ENCODE measurements around the gene MARCOL. TPM values are rescaled to one million over a fixed set of nuclear protein-coding genes. Genes with fewer than 3 reads are reported as not detected.

The MARCOL gene
- total RNA-seq, 2 experiments from 2014 or later: not detected

DNA sequence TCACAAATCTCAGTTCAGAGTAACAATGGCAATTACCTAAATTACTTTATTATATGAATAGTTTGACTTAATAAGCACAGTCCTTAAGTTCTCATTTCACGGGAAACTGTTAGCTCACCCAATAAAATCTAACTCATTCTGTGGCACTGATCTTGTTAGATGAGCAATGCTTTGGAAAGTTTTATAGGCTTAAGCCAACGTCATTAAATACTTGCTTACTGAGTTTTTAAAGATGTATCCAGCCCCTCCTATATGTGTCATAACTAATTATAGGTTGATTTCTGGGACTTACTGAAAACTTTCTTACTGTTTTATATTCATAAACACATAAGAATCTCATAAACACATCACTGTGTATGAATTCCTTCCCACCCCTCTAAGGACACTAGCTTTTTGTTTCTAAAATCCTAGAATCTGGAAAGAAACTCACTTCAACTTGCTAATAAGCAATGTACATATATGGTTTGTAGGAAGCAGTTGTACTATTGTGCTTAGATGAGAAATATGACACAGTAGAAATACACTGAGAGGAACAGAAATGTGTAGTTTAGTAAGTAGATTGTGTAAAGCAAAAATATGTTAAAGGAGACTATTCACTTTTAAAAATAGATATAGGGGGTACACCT, 14.1 kb upstream of the MARCOL start:
- Histone ChIP-seq H3K4me3 (ENCODE audit: low read length) (no peak overlapping the region), H3K9me3 (ENCODE audit: control insufficient read depth in 1 of 2, insufficient read depth in 1 of 2, low read length in 2 of 2) (no peaks in the 10 kb centered on the region), H3K27me3 (ENCODE audit: control insufficient read depth in 1 of 2, insufficient read depth in 2 of 2, low read length in 2 of 2) (peaks cover 0 to 7% of the 10 kb centered on the region in 2 experiments), H3K27ac (ENCODE audit: low read depth in 1 of 2, low read length in 2 of 2) (no peak overlapping the region), H3K4me1 (ENCODE audit: insufficient read depth, low read length) (no peaks in the 10 kb centered on the region), H3K36me3 (ENCODE audit: insufficient read depth, low read length) (no peaks in the 10 kb centered on the region)
- CTCF ChIA-PET: interaction anchor here (0.6 kb wide), 1 partner anchor 47 kb away, joined by 3 read pairs; no protein-coding TSS in a partner anchor
- H3K36me3 Mint-ChIP-seq (ENCODE audit: low read depth): no peaks in the 10 kb centered on the region
- no peak overlapping the region for H3K4me3 Mint-ChIP-seq
- H3K27me3 Mint-ChIP-seq: peaks cover 21% of the 10 kb centered on the region
- TF ChIP-seq, protein P1, sequence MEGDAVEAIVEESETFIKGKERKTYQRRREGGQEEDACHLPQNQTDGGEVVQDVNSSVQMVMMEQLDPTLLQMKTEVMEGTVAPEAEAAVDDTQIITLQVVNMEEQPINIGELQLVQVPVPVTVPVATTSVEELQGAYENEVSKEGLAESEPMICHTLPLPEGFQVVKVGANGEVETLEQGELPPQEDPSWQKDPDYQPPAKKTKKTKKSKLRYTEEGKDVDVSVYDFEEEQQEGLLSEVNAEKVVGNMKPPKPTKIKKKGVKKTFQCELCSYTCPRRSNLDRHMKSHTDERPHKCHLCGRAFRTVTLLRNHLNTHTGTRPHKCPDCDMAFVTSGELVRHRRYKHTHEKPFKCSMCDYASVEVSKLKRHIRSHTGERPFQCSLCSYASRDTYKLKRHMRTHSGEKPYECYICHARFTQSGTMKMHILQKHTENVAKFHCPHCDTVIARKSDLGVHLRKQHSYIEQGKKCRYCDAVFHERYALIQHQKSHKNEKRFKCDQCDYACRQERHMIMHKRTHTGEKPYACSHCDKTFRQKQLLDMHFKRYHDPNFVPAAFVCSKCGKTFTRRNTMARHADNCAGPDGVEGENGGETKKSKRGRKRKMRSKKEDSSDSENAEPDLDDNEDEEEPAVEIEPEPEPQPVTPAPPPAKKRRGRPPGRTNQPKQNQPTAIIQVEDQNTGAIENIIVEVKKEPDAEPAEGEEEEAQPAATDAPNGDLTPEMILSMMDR (IDR thresholded peaks at IDR 0.05): no peak
- DNase-seq (no peak), ATAC-seq (ENCODE audit: poor library complexity) (no peak)
- POLR2A ChIA-PET: no interaction called here
- H3K9me3 Mint-ChIP-seq: no peaks in the 10 kb centered on the region
- H3K4me1 Mint-ChIP-seq (ENCODE audit: low read depth): no peaks in the 10 kb centered on the region
- H3K27ac Mint-ChIP-seq: no peak overlapping the region
- intact Hi-C loops (cut with DNase I, micrococcal nuclease): no loop called here

DNA sequence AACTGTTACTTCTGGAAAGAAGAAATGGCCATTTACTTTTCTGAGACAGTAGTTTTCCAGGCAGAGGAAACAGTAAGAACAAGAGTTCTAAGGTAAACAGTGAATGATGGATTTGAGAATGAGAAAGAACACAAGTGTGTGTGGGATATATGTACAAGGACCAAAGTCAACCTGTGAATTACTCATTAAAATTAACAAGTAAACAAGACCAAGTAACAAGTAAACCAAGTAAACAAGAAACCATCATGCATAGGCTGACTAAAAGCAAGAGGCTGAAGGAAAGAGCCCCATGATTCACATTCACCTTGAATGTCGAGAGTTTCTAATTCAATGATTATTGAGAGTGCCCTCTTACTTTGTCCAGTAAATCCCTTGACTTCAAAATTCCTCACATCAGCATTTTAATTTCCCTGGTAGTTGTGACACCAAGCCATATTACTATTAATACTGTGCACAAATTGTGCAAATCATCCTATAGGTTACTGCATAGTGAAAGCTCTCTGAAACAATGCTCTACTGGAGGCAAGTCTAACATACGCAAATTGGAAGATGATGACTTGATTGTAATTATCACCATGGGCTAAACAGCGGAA, 9.8 kb upstream of the MARCOL start:
- no peak overlapping the region for H3K4me3 ChIP-seq (ENCODE audit: low read length)
- no peaks in the 10 kb centered on the region for H3K4me1 ChIP-seq (ENCODE audit: insufficient read depth, low read length)
- POLR2A ChIA-PET: no interaction called here
- Mint-ChIP-seq H3K9me3 (no peaks in the 10 kb centered on the region), H3K4me3 (no peak overlapping the region), H3K27ac (no peak overlapping the region), H3K36me3 (ENCODE audit: low read depth) (no peaks in the 10 kb centered on the region), H3K4me1 (ENCODE audit: low read depth) (no peaks in the 10 kb centered on the region), H3K27me3 (peaks cover 17% of the 10 kb centered on the region)
- no peak overlapping the region for H3K27ac ChIP-seq (ENCODE audit: low read depth in 1 of 2, low read length in 2 of 2)
- no peaks in the 10 kb centered on the region for H3K36me3 ChIP-seq (ENCODE audit: insufficient read depth, low read length)
- DNase-seq: no peak
- intact Hi-C loops (cut with DNase I, micrococcal nuclease): no loop called here
- ATAC-seq (ENCODE audit: poor library complexity): no peak
- CTCF ChIA-PET: no interaction called here
- H3K27me3 ChIP-seq (ENCODE audit: control insufficient read depth in 1 of 2, insufficient read depth in 2 of 2, low read length in 2 of 2): peaks cover 0 to 7% of the 10 kb centered on the region in 2 experiments
- H3K9me3 ChIP-seq (ENCODE audit: control insufficient read depth in 1 of 2, insufficient read depth in 1 of 2, low read length in 2 of 2): no peaks in the 10 kb centered on the region
- TF ChIP-seq, protein P1 (IDR thresholded peaks at IDR 0.05): no peak

DNA sequence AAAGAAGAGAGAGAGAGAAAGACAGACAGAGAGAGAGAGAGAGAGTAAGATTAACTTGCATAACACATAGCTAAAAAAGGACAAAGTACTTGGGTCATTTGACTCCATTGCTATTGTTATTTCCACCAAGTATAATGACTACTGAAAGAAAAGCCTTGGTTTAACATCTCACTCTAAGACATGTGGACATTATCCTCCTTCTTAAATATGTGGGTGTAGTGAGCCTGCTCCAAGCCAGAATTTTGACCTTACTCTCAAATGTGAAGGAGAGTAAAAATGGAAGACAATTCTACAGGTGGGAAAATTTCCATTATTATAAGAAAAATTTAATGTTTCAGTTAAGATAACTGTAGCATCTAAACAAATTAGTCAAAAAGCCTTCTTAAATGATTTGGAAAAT, 8.5 kb upstream of the MARCOL start:
- Mint-ChIP-seq H3K27me3 (peaks cover 17% of the 10 kb centered on the region), H3K4me1 (ENCODE audit: low read depth) (no peaks in the 10 kb centered on the region), H3K36me3 (ENCODE audit: low read depth) (no peaks in the 10 kb centered on the region), H3K9me3 (no peaks in the 10 kb centered on the region), H3K4me3 (no peak overlapping the region), H3K27ac (no peak overlapping the region)
- TF ChIP-seq, protein P1 (IDR thresholded peaks at IDR 0.05): no peak
- DNase-seq (no peak), ATAC-seq (ENCODE audit: poor library complexity) (no peak)
- no peaks in the 10 kb centered on the region for H3K9me3 ChIP-seq (ENCODE audit: control insufficient read depth in 1 of 2, insufficient read depth in 1 of 2, low read length in 2 of 2)
- H3K27ac ChIP-seq (ENCODE audit: low read depth in 1 of 2, low read length in 2 of 2): no peak overlapping the region
- intact Hi-C loops (cut with DNase I, micrococcal nuclease): no loop called here
- ChIA-PET POLR2A (no interaction called here), CTCF (interaction anchor here (0.7 kb wide), 1 partner anchor 16 kb away, joined by 3 read pairs; no protein-coding TSS in a partner anchor)
- H3K4me3 ChIP-seq (ENCODE audit: low read length): no peak overlapping the region
- H3K36me3 ChIP-seq (ENCODE audit: insufficient read depth, low read length): no peaks in the 10 kb centered on the region
- peaks cover 0 to 7% of the 10 kb centered on the region in 2 experiments for H3K27me3 ChIP-seq (ENCODE audit: control insufficient read depth in 1 of 2, insufficient read depth in 2 of 2, low read length in 2 of 2)
- H3K4me1 ChIP-seq (ENCODE audit: insufficient read depth, low read length): no peaks in the 10 kb centered on the region
